ENCODE data around the gene SPON1.
"Not testable (repeated sequence)": the region's sequence is repeated elsewhere in the genome, so short reads cannot be mapped to it uniquely, and the experiment has no call there.

The SPON1 gene

DNA sequence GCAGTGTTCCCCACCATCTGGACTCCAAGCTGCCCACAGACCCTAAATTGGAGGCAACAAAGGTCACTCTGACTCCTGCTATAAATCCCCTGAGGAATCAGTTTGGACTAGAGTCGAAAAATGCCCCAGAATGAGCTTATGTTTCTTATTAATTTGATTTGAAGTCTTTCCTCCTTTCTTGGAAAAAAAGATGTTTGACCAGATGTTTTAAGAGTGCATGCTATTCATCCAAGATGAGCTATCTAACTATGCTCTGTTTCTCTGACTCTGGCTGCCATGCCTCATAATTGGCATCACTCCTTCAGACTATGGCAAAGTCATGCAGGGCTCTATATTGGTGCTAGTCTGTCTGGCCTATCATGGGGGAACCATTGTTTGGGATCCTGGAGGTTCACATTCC is 174.0 kb downstream of the SPON1 start:
- DNase-seq = no peak

DNA sequence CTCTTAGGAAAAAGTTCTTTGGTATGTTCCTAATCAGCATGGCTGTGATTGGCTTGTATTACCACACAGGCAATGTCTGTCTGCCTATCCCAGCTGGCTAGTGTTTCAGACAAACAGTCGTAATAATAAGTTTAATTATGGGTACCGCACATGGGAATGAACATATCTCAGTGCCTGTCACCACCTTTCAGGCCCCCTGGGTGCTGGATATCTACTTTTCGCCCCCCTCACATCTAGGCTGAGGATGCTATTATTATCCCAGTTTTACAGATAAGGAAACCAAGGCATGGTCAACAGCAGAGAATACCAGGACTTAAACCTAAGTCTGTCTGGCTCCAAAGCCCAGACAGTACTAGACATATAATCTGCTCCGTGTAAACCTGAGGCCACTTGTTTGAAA is 174.8 kb downstream of the SPON1 start:
- no peak for DNase-seq

DNA sequence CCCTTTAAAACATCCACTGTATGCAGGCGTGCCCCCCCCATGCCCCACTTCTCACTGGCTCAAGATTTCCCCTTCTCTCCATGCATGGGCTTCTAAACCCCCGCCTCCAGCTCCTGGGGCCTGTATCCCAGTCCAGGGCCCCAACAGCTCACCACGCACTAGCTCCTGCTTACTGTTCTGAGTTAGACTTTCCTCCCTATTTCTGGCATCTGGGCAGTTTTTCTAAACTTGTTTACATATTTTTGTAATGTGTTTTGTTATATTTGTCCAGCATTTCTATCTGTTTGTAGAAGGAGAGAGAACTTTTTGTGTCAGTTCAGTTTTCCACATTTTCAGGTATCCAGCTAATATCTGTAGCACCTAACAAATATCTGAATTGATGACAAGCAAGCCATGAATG is 178.5 kb downstream of the SPON1 start:
- DNase-seq = no peak

DNA sequence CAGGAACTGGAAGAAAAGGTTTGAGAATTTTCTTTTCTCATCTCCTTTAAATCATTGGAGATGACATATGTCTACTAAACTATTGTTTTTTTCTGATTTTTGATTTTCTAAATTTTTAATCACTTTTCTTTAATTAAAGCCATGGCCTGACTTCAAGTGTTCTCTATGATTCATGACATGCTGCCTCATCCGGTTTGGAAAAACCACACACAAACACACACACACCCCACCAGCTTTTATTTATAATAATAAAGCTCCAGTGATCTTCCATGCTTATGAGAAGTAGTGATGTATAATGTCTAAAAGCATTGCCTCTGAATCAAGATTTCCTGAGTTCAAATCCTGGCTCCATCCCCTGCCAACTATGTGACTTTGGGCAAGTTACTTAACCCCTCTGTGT is 179.2 kb downstream of the SPON1 start:
- no peak for DNase-seq

DNA sequence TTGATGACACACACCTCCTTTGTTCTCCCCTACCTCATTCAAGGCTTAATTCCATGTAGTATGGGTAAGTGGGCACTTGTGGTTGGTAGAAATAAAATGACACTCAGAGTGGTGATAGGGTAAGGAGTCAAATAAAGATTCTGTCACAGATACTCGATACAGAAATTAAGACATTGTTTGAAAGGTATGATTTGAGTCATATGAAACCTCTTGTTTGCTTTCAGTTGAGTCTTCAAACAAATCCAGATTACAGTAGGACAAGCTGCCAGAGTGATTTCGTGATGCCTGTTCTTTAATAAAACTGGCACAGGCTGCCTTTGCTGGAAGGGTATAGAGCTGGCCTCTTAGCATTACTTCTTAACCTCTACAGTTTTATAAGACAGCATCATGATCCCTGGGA is 182.4 kb downstream of the SPON1 start:
- DNase-seq = no peak

DNA sequence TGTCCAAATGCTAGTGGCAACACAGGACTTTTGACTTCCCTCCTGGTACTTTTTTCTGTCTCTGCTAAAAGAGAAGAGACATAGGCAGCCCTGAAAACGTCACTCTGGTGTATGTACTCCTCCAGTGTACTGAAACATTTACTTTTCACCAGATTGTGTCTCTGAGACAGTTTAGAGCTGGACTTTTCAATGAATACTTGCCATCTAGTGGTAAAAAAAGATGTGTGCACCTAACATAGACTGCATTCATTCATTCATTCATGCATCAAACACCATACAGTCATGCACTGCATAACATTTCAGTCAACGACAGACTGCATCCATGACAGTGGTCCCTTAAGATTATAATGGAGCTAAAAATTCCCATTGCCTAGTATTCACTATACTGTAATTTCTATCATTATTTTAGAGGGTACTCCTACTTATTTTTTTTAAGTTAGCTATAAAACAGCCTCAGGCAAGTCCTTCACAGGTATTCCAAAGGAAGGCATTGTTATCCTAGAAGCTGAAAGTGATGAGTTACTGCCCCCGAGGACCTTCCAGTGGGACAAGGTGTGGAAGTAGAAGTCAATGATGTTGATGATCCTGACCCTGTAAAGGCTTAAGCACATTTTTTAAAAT is 186.2 kb downstream of the SPON1 start:
- no peak for DNase-seq

DNA sequence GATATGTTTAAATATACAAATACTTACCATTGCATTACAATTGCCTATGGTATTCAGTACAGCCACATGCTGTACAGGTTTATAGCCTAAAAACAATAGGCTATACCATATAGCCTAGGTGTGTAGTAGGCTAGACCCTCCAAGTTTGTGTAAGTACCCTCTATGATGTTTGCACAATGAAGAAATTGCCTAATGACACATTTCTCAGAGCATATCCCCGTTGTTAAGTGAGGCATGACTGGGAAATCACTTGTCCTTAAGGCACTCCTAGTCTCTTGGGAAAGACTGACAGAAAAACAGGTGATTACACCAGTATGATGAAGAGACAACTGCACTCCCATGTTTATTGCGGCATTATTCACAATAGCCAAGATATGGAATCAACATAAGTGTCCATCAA is 187.2 kb downstream of the SPON1 start:
- DNase-seq = no peak

DNA sequence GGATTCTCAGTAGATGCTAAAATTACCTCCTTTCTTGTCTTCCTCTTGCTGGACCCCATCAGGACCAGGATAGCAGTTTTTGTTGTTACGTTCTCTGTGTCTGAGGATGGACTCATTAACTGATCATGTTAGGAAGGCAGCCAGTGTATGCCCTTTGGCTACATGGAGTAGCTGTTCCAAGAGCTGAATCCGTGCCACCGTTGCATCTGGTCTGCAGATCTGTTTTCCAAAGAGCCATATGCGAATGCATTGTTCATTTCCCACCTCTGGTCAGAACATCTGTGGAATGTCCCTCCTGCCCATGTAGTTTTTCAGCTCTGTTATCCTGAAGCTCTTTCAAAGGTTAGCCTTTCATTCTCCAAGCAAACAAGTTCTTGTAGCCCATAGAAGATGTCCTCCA is 188.4 kb downstream of the SPON1 start:
- no peak for DNase-seq

DNA sequence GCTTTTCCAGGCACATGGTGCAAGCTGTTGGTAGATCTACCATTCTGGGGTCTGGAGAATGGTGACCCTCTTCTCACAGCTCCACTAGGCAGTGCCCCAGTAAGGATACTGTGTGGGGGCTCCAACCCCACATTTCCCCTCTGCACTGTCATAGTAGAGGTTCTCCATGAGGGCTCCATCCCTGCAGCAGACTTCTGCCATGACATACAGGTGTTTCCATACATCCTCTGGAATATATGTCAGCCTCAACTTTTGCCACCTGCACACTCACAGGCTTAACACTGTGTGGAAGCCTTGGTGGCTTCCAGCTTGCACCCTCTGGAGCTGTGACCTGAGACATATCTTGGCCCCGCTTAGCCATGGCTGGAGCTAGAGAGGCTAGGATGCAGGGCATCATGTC is 191.6 kb downstream of the SPON1 start:
- not testable (repeated sequence) for DNase-seq

DNA sequence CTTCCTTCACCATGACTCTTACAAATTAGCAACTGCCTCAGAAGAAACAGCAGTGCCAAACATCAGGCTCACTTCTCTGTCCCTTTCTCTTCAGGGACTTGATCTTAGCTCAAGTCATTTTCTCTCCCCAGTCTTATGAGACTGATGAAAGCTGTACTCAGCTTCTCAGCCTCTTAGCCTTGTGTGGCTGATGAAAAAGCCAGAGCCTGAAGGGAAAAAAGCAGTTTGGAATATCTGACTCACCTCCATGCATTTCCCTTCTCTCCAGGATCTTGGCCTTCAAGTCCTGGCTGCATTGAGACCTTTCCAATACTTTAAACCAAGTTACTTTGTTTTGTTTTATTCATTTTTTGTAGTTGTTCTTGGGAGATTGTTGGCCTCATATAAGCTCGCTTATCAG is 195.9 kb downstream of the SPON1 start:
- DNase-seq = no peak

DNA sequence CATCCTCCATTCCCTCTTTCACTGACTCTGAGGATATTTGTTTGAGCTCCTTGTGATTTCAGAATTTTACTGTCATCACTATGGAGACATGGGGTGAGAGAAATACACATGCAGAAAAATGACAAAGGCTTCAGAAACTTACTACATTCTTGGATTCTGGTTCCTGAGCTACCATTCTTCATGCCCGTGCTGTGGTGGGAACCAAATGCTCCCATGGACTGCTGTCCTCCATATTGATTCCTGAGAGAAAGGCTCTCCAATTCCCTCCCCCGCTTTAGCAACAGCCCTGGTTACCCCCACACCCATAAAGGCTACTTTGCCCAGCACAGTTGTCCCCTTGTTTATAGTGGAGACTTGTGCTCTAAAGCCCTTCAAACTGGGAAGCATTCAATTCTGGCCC is 201.1 kb downstream of the SPON1 start:
- DNase-seq = no peak

DNA sequence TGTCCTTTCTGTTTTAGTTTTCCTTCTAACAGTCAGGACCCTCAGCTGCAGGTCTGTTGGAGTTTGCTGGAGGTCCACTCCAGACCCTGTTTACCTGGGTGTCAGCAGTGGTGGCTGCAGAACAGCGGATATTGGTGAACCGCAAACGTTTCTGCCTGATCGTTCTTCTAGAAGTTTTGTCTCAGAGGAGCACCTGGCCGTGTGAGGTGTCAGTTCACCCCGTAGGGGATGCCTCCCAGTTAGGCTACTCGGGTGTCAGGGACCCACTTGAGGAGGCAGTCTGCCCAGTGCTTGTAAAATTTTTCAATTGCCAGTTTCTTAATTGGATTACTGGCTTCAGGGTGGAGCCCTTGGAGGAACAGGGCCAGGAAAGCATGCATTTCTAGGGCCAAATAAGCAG is 211.2 kb downstream of the SPON1 start:
- DNase-seq = not testable (repeated sequence)

DNA sequence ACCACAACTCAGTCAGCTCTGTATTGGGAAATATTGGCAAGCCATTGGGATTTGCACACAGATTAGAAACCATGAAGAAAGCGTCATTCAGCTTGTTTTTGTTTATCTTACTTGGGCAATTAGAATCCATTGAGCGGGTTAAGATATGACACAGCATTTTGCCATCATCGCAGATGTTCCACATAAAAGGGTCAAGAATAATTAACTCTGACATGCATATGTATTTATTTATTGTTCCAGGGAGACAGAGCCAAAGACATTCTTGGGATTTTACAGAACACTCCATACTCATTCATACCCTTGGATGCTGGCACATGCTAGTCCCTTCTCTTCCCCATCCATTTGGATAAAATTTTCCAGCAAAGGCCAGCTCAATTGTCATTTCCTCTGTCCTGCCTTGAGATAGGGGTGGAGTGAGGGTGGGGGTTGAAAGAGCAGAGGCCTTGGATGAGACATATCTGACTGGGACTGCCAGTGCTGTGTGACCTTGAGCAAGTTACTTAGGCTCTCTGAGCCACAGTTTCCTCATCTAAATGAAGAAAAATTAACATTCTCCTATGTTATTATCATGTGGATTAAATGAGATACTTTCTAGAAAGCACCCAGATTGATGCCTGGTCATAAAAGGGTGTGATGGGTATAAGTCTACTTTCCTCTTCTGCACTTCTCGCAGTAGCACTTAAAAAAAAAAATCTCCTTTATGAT is 216.7 kb downstream of the SPON1 start:
- no peak for DNase-seq

DNA sequence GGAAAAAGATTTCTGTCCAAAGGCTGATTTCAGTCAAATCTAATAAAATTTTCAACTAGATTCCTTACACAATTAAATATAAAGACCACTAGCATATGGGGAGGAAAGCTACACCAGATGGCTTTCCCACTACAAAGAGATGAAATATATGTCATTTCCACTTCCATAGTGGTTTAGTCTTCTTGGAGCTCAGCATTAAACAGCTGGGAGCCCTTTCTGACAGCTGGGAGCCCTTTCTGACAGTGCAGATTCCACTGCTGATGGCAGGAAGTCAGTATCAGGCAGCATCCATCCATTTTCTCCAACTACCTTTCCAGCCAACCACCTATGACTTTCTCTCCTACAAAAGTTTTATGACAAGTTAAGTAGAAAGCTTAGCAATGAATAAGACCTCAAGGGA is 218.6 kb downstream of the SPON1 start:
- no peak for DNase-seq

DNA sequence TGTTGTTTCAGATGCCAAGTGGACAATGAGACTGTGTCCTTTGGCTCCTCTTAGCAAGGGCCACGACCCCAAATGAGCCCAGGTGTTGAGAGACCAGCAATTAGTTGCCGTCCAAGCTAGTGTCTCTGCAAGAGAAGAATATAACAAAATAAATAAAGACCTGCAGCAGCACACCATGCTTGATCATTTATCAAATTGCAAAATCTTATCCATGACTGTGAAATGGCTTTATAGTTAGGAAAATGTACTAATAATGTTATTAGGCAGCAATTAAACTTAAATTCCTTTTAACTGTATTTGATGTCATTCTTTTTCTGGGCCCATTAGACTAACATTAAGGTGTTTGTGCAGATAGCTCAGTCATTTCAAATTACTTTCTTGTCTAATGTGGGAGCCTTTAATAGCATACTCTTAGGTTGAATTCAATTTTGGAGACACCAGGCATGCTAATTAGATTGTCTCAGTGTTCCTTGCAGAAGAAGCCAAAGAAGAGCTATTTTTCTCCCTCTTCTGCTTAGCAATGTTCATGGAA is 220.4 kb downstream of the SPON1 start:
- DNase-seq = no peak

DNA sequence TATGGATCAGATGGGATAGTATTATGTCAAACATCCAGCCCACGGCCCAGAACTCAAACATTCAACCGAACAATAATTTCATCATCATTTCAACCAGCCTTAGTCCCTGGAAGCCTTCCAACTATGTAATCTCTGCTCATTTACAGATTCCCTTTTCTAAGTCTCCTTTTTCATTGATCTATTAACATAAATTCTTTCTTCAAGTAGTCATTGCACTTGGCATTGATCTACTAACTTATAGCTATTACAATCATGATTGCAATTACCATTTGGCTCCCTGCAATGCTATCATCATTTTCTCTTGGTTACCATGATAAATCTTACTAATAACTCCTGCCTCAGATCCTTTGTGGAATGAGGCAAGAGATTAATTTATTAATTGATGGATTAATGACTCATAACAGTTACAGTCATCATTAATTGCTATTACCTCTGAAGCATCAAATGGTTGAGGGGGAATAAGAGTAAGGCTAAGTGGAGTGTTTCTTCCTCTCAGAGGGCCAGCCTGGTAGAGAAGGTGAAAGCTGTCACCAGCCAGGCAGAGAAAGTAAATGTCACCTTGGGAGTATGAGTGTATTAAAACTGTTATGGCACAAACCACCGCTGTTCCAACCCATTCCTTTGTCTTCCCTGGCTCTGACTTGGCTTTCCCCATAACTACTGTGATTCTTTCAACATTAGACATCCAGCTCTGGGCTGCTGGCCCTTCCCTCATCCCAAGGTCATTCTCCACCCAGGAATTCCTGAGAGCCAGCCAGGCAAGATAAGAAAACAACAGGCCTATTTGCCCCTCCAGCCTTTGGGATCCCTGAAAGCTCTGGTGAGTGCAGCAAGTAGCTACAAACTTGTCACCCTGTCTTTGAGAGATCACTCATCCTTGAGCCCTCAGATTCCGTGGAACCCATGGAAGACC is 221.8 kb downstream of the SPON1 start:
- DNase-seq = no peak

DNA sequence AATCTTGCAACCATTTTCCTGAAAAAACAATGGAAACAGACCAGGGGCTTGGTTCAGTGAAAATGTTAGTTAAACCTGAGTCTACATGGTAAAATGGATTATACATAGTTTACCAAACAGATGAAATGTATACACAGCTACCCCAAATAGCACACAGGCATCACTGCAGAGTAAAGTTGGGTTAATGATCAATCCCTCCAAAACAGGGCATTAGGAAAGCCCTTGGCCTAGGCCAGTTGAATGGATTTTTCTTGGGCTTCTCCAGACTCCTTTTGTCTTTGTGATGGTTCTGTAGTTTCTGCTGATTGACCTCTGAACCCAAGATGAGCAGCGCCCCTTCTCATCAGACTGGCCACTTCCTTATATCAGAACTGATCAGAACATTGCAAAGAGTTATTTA is 222.9 kb downstream of the SPON1 start:
- no peak for DNase-seq

DNA sequence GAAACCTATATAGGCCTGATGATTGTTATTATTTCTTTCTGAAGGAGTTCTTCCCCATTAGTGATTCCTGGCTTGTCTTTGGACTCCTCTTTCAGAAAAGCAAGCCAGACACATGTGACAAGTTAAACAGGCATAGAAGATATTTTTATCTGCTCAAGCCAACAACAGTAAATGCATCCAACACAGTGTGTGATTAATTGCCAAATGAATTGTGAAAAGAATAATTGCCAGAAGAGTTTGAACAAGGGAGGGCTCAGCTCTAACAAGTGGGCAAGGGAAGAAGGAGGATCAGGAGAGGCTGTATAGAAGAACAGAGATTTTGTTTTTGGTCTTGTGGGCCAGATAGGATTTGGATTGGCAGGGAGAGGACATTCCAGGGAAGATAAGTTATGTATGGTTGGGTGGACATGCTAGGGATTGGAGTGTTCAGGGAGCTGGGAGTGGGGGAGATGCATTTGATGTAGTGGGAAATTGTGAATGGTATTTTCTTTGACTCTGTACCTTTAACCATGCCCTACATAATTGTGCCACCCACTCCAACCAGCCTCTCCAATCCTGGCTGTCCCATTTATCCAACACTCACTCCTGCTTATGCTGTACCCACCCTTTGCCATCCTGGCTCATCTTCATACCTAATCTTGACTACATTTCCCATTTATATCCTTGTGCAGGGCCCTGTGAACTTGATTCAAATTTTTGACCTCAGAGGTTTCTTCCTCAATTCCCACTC is 223.7 kb downstream of the SPON1 start:
- no peak for DNase-seq

DNA sequence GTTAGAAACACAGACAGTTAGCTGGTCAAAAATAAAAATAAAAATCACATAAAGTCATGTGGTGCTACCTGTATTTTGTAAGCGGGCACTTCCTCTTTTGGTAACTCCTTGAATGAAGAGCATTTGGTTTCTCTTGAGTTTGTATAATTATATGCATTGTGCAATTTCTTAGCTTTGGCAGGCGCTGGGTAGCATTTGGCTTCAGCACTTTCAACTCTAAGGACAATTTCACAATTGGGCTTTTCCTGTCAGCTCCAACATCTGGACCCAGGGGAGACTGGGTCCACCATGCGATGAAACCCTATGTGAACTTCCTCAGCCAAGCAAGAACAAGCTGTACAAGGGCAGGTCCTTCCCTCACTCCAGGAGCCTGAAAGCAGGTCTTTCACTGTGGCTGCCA is 227.4 kb downstream of the SPON1 start:
- no peak for DNase-seq

DNA sequence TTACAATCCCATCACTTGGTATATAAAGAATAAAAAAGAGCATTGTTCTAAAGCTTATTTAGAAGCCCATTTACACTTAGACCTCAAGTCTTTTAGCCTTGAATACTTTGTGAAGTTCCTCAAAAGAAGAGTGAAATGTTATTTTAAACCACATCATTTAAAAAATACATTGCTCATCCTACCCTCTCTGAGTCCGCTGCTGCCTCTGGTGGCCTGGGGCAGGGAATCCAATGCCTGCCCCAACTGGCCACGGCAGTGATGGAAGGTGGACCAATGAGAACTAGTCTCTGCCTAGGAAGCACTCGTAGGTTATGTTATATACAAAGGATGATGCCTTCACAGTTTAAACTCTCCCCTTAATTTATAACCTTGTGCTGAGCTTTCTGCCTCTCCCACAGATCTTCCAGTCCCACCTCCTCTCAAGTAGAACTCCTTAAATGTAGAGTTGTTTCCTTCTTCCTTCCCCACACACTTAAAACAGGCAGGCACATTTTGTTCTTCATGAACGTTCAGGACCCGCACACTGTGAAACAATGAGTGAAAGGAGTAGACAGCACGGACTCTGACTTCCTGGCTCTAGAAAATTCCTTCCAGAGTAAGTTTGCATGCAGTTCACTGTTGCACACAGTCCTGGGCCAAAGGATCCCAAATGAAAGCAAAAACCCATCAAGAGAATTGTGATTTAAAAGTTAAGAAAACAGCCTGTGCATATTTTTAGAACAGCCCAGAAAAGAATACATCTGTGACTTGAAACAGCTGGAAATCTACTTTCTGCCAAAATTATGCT is 228.7 kb downstream of the SPON1 start:
- DNase-seq = no peak

DNA sequence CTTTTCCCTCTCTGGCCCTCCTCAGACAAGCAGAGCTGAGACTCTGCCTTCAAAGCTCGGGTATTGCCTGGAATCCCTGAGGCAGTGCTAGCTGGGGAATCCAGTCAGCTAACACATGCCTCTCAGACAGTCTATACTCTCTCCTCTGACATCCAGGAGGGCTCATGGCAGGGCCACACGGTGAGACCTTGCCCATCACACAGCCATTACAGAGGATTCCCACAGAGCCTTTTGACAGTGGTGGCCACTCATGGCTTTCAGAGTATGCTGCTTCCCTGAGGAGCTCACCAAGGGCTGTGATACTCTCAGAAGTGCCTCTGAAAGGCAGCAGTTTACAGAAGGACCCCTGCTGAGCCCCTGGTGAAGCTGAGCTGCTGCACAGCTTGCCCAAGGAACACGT is 231.1 kb downstream of the SPON1 start:
- DNase-seq = no peak
